Cerebellar cortex (tissue), 1 donor: ENCODE results near the gene COG3.
A peak's percentile ranks its signal among the peaks of the same experiment; 100 is the strongest.
"Not testable (repeated sequence)": the region's sequence is repeated elsewhere in the genome, so short reads cannot be mapped to it uniquely, and the experiment has no call there.

ENCODE experiments used
- DNase-seq: peaks from one replicate; pipeline ENCODE4 v3.0.0-alpha.2; 2015; ENCODE audit warnings: low spot score

The COG3 gene, protein sequence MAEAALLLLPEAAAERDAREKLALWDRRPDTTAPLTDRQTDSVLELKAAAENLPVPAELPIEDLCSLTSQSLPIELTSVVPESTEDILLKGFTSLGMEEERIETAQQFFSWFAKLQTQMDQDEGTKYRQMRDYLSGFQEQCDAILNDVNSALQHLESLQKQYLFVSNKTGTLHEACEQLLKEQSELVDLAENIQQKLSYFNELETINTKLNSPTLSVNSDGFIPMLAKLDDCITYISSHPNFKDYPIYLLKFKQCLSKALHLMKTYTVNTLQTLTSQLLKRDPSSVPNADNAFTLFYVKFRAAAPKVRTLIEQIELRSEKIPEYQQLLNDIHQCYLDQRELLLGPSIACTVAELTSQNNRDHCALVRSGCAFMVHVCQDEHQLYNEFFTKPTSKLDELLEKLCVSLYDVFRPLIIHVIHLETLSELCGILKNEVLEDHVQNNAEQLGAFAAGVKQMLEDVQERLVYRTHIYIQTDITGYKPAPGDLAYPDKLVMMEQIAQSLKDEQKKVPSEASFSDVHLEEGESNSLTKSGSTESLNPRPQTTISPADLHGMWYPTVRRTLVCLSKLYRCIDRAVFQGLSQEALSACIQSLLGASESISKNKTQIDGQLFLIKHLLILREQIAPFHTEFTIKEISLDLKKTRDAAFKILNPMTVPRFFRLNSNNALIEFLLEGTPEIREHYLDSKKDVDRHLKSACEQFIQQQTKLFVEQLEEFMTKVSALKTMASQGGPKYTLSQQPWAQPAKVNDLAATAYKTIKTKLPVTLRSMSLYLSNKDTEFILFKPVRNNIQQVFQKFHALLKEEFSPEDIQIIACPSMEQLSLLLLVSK

GRCh38 chr13:45464687-45465453 lies at the start of gene COG3:
COG3 (plus strand) TSS chr13:45464939; CDS start chr13:45465037, 98 bp downstream.
- DNase-seq: peak; percentile 98

DNA sequence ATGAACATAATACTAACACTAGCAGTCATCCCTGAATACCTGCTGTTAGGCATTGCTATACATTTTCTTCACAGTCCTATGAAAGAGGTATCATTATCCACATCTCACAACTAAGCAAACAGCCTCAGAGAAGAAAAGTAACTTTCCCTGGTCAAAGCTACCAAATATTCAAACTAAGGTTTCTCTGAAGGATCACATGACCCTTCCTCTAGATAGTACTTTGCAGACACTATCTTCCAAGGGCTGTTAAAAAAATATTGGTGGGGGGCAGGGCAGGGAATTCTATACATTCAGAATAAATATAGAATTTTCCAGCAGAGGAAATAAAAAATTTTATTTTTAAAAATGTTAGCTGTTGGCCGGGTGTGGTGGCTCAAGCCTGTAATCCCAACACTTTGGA lies 49.6 kb upstream of the COG3 start:
- no peak for DNase-seq

- no peak for DNase-seq
Measured at GRCh38 chr13:45416516-45417128, 48.1 kb upstream of the COG3 start.

- peak; percentile 94 for DNase-seq
Measured at GRCh38 chr13:45417790-45418534, 46.8 kb upstream of the COG3 start, which contains the start of gene SLC25A30. SLC25A30 (minus strand) TSS chr13:45418373; CDS start chr13:45411425, 6,948 bp downstream.

DNA sequence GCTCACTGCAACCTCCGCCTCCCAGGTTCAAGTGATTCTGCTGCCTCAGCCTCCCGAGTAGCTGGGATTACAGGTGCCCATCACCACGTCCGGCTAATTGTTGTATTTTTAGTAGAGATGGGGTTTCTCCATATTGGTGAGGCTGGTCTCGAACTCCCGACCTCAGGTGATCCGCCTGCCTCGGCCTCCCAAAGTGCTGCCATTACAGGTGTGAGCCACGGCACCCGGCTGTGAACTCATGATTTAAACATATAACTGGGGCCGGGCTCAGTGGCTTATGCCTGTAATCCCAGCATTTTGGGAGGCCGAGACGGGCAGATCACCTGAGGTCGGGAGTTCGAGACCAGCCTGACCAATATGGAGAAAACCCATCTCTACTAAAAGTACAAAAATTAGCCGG lies 45.4 kb upstream of the COG3 start:
- not testable (repeated sequence) for DNase-seq

GRCh38 chr13:45419945-45420344 lies 44.8 kb upstream of the COG3 start:
- no peak for DNase-seq

GRCh38 chr13:45422731-45423292 lies 41.9 kb upstream of the COG3 start:
- peak; percentile 23 for DNase-seq

- not testable (repeated sequence) for DNase-seq
Measured at GRCh38 chr13:45426056-45426841, 38.5 kb upstream of the COG3 start.

- DNase-seq: no peak
Measured at GRCh38 chr13:45432737-45433380, 31.9 kb upstream of the COG3 start.

DNA sequence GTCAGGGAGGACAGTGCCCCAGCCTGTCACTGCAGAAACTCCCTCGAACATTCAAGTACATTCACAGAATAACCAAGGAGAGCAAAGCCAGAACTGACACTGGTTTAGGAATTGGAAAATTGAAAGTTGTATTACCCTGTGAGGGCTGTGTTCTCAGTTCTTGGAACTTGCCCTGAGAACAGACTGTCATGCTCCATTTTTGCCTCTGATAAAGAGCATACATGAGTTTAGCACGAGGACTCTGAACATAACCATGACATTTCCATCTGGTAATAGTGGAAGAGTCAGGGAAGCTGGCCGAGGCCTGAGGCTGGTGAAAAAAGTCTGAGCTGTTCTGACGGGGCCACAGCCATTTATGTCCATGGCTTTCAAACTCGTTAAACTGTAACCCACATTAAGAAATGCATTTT lies 31.4 kb upstream of the COG3 start:
- no peak for DNase-seq

- no peak for DNase-seq
Measured at GRCh38 chr13:45434556-45435371, 30.0 kb upstream of the COG3 start.

- no peak for DNase-seq
Measured at GRCh38 chr13:45436332-45436731, 28.4 kb upstream of the COG3 start.

GRCh38 chr13:45436953-45437352 lies 27.8 kb upstream of the COG3 start:
- no peak for DNase-seq

DNA sequence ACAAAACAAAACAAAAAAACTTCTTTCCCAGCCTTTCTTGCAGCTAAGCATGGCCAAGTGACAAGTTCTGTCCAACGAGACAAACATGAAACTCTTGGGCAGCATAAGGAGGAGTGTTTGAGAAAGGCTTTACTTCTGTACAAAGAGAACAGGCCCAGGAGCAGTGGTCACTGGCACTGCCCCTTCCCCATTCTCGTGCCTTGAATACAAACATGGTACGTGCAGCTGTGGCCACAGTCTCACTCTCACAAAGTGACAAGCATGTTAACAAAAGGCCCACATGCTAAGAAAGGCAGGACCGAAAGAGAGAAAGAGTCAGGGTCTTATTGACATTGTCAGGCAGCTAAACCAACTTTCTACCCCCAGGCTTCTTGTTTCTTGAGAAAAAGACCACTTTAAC lies 26.8 kb upstream of the COG3 start:
- DNase-seq: no peak

DNA sequence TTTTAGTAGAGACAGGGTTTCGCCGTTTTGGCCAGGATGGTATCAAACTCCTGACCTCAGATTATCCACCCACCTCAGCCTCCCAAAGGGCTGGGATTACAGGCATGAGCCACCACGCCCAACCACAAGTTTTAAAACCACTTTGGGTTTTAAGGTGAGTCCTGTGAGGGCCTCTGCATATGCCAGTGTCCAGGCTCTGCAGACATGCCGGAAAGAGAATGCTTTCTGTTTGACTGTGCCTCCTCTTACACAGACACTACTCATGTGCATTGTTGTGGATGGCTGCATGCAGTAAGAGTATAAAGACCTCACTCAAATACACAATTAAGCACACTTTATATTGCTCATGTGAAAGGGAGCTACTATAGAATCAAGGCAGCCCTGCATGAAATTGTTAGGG lies 25.7 kb upstream of the COG3 start:
- DNase-seq: no peak

- DNase-seq: no peak
Measured at GRCh38 chr13:45439781-45440462, 24.8 kb upstream of the COG3 start.

DNA sequence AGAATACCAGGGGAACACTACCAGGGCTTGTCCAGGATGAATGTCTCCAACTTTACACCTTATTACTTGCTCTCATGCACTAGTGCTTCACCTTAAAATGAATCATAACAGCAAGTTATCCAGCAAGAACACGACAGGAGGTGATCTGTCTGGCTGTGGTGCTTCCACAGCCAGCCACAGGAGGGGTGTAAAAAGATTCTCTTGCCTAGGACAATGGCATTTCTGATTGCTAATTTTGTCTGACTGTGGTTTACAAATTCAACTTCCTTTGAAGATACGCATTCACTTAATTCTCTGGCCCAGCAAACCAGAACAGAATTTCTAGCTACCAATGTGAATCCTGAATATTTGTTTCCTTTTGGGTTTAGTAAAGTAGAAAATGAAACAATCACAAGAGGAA lies 23.1 kb upstream of the COG3 start:
- DNase-seq: no peak

DNA sequence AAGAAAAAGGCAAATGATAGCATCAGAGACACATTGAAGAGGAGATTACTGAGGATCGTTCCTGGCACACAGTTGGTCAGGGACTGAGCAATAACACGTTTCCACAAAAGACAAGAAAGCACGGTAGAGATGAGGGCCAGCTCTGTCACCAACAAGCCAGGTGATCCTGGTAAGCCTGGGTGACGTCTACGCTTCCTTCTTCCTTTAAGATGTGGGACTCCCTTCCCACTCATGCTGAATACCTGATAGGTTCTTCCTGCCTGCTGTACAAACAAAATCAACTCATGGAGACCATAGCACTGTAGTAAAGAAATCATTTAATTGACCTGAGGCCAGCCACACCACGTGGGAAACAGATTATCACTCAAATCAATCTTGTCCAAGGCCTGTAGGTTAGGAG lies 19.7 kb upstream of the COG3 start:
- no peak for DNase-seq
